Omental fat pad (tissue), 4 donors: ENCODE results near the gene PDRG1. TPM values are rescaled to one million over a fixed set of nuclear protein-coding genes. Genes with fewer than 3 reads are reported as not detected.

Experiments
- ATAC-seq: fragments of 150-250 bp; one replicate; pipeline ENCODE4 v1.9.1; 2016; ENCODE audit warnings: mild to moderate bottlenecking, moderate library complexity; ENCODE audit not compliant: low FRiP score
- DNase-seq: peaks from one replicate; pipeline ENCODE4 v3.0.0-alpha.2; 2019; ENCODE audit warnings: low spot score
- CTCF ChIP-seq, 3 donors: fragments of 450-650 bp; IDR thresholded peaks; one replicate each; pipeline ENCODE4 v1.5.1; 2016 to 2017; ENCODE audit warnings: antibody characterized with exemption in 3 of 3, mild to moderate bottlenecking in 3 of 3, moderate library complexity in 2 of 3
- total RNA-seq, 4 donors: library from RNA; depleted of rRNA; stranded (reverse); fragments of >200 nt; gene quantifications; one replicate each; pipeline ENCODE4 v1.1.0, GENCODE V29; 2016

The PDRG1 gene
- total RNA-seq, 4 donors from 2014 or later = 6.7 to 9.2 (median 7.4) TPM

GRCh38 chr20:31977080-31977479 is 25.2 kb upstream of the PDRG1 start:
- TF ChIP-seq CTCF (IDR thresholded peaks at IDR 0.05) = no peak
- no peak for ATAC-seq
- DNase-seq = no peak

- no peak for TF ChIP-seq CTCF (IDR thresholded peaks at IDR 0.05)
- DNase-seq (no peak), ATAC-seq (no peak)
Observed at GRCh38 chr20:31975874-31976273, 24.0 kb upstream of the PDRG1 start.

- DNase-seq = no peak
- no peak for TF ChIP-seq CTCF (IDR thresholded peaks at IDR 0.05)
- no peak for ATAC-seq
Observed at GRCh38 chr20:31974951-31975487, 23.2 kb upstream of the PDRG1 start.

- ATAC-seq = no peak
- no peak for DNase-seq
- no peak for TF ChIP-seq CTCF (IDR thresholded peaks at IDR 0.05)
Observed at GRCh38 chr20:31974296-31974695, 22.4 kb upstream of the PDRG1 start.

GRCh38 chr20:31972471-31973021 is 20.7 kb upstream of the PDRG1 start:
- DNase-seq (no peak), ATAC-seq (no peak)
- TF ChIP-seq CTCF (IDR thresholded peaks at IDR 0.05) = no peak

GRCh38 chr20:31969991-31970390 is 18.1 kb upstream of the PDRG1 start:
- no peak for TF ChIP-seq CTCF (IDR thresholded peaks at IDR 0.05)
- ATAC-seq (no peak), DNase-seq (no peak)
